ENCODE data around the gene PPIL3.

- TF ChIP-seq POLR2A (IDR thresholded peaks at IDR 0.05) (no peak), CTCF (IDR thresholded peaks at IDR 0.05) (no peak)
These were observed 54.2 kb downstream of the PPIL3 start for GRCh38 chr2:200834701-200835100.
